Measurements from ENCODE around the gene SNX25.
"Not testable (repeated sequence)": the region's sequence is repeated elsewhere in the genome, so short reads cannot be mapped to it uniquely, and the experiment has no call there.

SNX25 gene

DNA sequence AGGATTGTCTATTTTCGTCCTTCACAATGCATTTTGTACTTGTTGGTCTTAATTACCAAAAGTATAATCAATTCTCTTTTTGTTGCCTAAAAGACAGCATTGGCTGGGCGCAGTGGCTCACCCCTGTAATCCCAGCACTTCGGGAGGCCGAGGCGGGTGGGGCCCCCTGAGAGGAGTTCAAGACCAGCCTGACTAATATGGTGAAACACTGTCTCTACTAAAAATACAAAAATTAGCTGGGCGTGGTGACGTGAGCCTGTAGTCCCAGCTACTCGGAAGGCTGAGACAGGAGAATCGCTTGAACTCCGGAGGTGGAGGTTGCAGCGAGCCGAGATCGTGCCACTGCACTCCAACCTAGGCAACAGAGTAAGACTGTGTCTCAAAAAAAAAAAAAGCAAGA lies 4.3 kb upstream of the SNX25 start:
- not testable (repeated sequence) for DNase-seq (ENCODE audit: low read depth)

DNA sequence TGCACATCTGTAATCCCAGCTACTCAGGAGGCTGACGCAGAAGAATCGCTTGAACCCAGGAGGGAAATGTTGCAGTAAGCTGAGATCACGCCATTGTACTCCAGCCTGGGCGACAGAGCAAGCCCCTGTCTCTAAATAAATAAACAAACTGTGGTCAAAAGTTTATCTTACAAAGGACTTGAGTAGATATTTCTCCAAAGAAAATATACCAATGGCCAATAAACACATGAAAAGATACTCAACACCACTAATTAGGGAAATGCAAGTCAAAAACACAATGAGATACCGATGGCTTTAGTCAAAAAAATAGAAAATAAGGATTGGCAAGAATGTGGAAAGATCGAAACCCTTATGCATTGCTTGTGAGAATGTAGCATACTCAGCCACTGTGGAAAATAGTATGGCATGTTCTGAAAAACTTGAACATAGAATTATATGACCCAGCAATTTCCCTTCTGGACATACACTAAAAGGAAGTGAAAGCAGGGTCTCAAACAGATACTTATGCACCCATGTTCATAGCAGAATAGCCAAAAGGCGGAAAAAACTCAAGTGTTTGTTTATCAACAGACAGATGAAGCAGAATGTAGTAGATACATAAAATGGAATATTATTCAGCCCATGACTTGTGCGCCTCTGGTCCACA lies 3.6 kb upstream of the SNX25 start:
- no peak for DNase-seq (ENCODE audit: low read depth)

DNA sequence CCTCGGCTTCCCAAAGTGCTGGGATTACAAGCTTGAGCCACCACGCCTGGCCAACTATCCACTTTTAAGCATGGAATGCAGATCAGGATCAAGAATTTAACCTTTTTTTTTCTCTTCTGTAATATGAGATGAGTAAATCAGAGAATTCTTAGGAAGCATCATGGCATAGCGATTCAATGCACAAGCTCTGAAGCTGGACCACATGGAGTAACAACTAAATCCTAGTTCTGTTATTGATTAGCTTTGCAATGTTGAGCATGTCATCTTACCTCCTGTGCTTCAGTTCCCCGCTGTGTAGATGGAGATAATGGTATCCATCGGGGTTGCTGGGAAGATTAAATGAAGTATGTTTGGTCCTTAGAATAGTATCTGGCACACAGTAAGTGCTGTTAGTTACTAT lies 1.9 kb upstream of the SNX25 start:
- no peak for DNase-seq (ENCODE audit: low read depth)

DNA sequence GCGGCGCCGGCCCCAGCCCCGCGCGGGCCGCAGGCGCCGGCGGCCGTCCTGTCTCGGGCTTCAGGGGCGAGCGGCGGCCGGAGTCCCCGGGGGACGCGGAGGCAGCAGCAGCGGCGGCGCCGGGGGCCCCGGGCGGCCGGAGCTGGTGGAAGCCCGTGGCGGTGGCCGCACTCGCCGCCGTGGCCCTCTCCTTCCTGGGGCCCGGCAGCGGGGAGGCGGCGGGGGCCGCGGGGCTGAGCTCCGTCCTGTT lies 379 bp downstream of the SNX25 start:
- not testable (repeated sequence) for DNase-seq (ENCODE audit: low read depth)

DNA sequence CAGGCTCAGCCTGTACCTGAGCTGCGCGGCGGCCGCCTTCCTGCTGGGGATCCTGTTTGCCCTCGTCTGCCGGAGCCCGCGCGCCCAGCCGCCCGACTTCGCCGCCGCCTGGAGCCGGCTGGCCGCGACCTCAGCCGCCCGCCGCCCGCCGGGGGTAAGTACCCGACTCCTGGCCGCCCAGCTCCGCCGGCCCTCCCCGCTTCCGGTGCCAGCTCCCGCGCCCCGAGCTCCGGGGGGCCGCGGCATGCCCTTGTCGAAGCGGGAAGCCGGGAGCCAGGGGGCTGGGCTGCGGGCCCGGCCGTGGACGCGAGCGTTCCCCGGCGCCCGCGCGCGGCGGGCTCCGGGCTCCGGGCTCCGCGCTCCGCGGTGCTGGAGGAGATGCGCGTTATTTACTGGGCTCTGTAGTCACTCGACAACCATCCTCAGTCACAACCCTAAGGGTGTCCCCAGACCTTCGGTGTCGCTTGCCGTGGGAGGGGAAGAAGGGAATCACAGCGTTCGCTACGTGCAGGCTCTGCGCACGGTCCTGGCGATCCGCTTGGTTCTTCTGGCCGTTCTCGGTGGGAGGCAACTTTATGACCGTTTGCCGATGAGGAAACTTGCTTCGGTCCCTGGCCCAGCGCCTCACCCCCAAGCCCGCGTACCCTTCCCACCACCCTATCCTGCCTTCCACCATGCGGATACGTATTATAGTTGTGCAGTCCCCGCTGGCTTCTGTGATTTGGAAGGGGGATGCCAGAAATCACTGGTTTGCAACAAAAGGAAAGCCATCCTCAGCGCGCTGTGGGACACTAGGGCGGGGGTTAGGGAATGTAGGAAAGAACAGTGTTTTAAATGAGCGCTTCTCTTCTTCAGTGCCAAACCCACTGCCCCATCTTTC lies 944 bp downstream of the SNX25 start:
- DNase-seq (ENCODE audit: low read depth): peak; percentile 63

DNA sequence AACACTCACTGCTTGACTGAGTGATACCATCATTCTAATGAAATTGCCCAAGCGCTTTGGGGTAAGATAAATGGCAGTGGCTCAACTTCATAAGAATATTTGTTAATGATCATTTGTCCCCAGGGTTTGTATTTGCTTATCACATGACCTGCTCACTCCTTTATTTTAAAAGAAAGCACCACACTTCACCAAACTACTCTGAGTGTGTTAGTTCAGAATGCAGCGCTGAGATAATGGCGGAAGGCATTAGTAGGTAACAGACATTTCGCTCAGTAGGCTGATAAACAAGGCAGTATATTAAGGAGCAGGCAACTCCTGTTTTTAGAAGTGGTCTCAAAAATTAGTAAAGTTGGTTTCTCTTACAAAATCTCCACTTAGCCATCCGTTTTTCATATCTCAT lies 1.6 kb downstream of the SNX25 start:
- DNase-seq (ENCODE audit: low read depth): peak; percentile 19

DNA sequence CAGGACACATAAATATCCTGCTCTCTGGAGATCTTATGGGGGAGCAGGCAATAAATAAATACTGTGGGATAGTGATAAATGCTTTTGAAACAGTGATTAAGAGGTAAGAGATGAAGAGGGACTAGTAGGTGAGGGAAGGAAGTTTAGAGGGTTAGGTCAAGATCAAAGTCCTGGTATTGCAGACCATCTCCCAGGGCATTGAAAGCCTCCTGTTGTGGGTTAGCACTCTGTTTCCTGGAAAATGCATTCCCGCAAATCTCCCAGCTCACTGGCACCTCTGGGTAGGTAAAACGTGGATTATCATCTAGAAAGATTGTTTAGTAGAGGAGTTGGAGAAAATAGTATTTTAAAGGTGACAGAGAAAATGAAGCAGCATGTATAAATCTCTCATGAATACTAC lies 2.2 kb downstream of the SNX25 start:
- no peak for DNase-seq (ENCODE audit: low read depth)

DNA sequence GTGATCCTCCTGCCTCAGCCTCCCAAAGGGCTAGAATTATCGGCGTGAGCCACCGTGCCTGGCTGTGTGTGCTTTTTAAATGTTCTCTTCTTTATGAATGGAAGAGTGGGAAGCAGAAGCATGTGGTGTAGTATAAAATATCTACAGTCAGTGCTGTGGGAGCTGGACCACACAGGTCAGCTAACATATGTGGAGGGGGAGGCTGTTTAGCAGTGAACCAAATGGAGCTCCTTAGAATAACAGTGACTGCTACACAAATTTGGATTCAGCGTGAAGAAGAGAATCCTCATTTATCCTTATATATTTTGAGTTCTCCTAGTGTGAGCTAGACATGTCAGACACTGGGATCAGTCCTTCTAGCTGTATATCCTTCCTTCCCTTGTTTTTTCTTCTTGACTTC lies 3.2 kb downstream of the SNX25 start:
- DNase-seq (ENCODE audit: low read depth): no peak

DNA sequence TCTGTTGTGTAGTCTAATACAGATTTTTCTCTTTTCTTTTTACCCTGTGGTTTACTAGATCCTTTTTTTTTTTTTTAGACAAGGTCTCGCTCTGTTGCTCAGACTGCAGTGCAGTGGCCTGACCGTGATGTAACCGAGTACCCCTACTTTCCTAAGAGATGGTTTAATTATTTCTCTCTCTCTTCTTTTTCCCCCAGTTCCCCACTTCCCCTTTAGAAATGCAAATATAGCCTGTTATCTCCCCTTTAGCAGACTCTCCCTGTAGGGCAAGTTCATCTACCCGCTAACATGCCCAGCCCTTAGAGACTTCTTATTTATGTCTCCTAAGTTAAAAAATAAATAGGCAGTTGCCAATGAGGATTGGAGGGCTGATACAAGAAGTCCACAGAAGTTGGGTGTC lies 4.5 kb downstream of the SNX25 start:
- no peak for DNase-seq (ENCODE audit: low read depth)

DNA sequence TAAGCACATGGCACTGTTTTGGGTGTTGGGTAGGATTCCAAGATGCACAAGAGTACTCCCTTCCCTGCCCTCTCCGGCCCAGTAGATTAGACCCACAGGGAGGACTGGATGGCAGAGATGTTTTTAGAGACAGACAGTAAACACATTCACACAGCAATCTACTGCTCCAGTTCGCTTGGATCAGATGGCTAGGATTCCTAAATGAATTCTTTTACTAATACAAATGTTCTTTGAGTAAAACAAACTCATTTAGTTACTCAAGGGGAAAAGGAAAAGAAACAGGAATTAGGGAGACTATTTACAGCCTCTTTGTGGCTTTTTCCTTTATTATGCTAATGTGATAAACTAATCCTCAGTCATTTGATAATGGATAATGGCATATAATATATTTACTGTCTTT lies 5.9 kb downstream of the SNX25 start:
- no peak for DNase-seq (ENCODE audit: low read depth)

DNA sequence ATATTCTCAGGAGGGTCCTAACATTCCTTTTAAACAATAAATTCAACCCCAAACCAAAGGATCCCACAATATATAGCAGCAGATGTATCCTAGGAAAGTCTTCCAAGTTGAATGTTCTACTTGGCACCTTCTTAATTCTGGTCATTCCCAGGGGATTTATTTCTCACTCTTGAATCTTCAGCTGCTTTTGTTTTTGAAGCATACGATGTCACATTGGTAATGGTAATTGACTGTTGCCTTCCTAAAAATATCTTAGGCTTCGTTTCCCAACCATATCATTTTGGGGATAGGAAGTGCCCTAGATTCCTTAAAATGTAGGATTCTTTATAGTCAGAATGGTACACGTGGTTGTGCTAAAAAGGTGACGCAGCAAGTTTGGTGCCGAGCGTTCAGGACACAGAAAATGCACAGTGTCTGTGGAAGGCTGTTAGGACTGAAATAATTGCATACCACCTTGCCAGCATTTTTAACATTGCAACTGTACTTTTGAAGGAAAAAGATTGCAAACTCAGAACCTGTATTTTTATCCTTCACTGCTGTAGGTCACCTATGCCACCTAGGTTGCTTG lies 8.1 kb downstream of the SNX25 start:
- DNase-seq (ENCODE audit: low read depth): no peak

DNA sequence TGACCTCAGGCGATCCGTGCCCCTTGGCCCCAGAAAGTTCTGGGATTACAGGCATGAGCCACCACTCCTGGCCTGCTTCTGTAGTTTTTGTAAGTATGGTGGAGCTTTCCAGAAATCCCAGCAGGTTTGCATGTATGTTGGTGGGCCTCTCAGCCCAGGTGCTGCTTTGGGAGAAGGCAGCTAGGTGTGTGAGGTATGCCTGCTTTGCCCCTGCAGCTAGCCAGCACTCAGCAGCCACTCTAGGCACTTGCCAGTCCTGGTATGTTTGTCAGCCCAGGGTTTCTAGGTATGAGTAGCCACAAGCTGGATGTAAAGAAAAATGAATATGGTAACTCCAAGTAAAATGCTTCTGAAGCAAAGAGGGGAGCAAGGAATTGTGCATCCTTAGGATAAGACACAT lies 8.9 kb downstream of the SNX25 start:
- no peak for DNase-seq (ENCODE audit: low read depth)

DNA sequence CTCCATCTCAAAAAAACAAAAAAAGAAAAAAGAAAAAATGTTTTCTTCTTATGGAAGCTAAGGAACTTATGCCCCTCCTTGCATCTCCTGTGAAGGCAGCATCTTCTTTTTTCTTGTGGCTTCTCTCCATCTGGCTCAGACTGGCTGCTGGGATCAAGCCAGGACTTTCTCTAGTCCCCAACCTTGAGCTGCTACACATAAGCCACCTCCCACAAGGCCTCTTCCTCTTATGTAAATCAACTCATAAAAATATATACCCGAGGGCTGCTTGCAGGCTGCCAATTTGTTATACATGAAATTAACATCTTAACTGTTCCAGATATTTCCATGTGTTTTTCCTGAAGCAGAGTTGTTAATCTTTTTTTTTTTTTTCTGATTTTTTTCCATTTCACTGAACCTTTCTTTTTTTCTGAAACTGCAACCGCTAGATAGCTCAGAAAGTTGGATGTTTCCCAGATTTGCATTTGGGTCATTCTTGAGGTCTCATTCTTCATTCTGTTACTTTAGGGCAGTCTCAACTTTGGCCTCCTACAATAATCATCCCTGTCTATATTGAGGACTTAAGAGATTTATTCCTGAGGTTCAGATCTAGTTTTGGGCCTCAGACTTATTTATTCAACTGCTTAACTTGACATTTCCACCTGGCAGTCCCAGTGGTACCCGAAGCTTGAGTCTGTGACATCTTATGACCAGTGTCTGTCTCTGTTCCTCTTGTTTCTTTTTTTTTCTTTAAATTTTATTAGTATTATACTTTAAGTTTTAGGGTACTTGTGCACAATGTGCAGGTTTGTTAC lies 10.3 kb downstream of the SNX25 start:
- DNase-seq (ENCODE audit: low read depth): peak; percentile 24

DNA sequence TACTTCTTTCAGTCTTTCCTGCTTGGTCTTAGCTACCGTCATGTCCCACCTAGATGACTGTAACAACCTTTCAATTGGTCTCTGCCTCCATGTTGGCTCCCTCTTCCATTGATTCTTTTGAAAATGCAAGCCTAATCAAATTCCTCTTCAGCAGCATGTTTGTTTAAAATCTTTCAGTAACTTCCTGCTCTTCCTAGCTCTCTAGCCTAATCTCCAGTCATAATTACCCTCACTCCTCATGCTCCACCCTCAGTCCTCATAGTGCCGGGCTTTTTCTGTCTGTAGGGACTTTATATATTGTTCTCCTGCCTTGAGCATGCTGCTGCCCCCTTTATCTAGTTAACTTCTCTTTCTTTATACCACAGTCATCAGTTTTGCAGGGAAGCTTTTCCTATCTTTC lies 12.1 kb downstream of the SNX25 start:
- DNase-seq (ENCODE audit: low read depth): no peak

DNA sequence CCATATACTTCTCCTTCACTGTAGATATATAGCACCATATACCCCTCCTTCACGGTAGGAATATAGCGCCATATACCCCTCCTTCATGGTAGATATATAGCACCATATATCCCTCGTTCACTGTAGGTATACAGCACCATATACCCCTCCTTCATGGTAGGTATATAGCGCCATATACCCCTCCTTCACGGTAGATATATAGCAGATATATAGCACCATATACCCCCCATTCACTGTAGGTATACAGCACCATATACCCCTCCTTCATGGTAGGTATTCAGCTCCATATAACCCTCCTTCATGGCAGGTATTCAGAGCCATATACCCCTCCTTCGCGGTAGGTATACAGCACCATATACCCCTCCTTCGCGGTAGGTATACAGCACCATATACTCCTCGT lies 12.5 kb downstream of the SNX25 start:
- no peak for DNase-seq (ENCODE audit: low read depth)

DNA sequence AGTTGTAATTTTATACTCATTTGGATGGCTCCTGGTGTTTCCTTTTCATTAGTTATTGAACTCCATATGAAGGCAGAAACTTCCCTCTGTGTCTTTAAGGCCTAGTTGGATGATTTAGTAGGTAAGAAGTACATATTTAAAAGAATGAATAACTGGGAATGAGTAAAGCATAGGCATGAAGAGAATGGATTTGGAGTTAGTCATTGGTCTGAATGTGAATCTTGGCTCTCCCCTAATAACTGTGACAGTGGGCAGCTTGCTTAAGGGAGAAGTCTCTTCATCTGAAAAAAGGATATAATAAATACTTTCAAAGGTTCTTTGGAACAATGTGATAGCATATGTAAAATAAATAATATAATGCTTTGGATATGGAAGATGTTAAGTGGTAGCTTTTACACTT lies 13.2 kb downstream of the SNX25 start:
- DNase-seq (ENCODE audit: low read depth): peak; percentile 75

DNA sequence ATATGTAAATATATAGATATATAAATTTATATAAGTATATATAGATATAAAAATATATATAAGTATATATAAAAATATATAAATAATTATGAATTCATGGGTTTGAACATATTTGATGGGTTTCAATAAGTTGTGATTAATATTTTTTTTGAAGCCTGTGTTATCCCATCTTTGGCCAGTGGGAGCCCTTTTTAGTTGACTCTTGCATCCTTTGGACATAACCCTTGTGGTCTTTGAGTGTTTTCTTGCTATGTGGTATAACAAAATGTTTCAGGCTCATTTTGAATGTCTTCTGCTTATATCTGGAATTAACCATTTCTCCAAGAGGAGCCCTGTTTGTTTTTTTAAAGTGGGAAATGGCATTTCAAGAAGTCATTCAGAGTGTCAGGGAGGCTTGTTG lies 15.2 kb downstream of the SNX25 start:
- DNase-seq (ENCODE audit: low read depth): peak; percentile 28

DNA sequence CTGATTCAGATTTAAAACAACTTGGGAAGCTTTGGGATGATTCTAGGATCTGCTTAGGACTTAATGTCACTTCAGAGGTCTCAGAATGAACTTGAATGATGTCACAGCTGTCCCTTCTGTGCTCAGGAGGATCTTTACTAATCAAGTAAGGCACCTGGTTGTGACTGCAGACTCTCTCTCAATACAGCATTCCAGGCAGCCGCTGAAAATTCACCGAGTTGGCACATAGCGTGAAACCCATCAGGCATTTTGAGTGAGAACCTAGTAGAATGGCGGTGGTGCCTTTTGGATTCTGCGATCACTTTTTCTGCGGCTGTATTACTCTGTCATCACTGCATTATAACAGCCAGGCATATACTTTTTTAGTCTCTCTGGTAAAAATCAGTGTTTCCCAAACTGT lies 16.5 kb downstream of the SNX25 start:
- no peak for DNase-seq (ENCODE audit: low read depth)

DNA sequence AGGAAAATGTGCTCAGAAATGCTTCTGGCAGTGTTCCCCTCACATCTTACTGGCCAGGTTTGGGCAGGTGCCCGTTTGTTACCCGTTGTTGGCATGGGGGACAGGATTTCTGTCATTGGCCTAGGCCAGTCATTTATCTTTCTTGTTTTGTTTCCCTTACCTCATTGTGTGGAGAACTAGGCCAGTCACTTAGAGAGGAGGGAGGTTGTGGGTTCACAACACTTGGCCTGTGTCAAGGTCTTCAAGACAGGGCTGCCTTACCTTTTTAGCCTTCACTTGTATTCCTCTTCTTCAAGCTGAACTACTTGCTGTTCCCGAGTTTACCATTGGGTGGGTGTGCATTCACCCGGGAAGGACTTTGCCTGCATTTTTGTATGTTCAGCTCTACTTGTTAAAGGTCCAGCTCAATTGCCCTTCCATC lies 17.7 kb downstream of the SNX25 start:
- DNase-seq (ENCODE audit: low read depth): no peak

DNA sequence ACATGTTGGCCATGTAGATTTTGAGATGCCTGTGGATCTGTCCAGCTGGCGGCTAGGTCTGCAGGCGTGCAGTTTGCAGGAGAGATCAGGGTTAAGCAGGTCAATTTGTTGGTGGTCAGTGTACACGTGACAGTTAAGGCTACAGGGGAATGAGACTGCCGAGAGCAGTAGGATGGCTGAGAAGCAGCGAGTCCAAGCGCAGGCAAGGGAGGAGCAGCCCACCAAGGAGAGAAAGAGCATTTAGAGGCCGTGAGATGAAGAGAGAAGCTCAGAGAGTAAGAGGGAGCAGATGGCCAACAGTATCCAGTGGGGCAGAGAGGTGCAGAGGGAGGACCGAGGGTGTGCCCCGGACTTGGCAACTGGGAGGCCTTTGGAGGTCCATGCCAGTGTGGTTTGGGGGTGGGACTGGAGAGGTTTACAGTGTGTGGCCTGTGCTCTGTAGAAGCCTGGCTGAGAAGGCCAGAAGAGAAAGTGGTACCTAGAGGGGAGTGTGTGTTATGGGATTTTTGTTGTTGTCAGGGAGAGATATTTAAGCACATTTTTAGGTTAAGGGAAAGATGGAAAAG lies 18.4 kb downstream of the SNX25 start:
- DNase-seq (ENCODE audit: low read depth): no peak

DNA sequence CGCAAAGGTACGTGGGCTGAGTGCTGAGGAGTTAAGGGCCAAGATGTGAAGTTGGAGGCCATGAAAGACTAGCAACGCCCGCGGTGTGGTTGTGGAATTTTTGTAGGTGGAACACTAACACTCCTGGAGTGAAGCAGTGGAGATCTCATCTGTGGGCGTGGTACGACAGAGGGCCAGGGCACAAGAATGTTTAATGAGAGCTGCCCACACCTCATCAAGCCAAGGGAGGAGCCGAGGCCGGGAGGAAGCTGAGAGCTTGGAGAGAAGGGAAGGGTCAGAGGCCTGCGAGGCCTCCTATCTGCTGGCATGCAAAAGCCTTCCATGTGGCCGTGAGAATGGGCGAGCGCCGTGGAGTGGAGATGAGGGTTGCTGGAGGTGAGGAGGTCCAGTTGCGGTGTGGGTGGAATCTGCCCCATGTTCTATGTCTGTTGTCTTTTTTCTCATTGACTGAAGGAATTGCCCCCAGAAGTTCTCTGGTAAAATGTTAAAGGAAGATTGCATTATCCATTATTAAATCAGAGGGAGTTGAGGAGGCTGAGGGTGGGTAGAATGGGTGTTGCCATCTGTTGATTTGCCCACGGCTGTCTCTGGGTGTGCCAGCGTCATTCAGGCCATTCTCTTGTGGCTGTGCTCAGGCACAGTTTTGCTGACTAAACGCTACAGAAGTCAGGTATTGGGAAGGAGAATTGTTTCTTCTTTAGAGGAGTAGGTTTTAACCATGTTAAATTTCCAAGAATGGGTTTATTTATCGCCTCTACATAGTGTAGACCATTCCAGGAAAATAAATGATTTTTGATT lies 19.8 kb downstream of the SNX25 start:
- DNase-seq (ENCODE audit: low read depth): no peak

DNA sequence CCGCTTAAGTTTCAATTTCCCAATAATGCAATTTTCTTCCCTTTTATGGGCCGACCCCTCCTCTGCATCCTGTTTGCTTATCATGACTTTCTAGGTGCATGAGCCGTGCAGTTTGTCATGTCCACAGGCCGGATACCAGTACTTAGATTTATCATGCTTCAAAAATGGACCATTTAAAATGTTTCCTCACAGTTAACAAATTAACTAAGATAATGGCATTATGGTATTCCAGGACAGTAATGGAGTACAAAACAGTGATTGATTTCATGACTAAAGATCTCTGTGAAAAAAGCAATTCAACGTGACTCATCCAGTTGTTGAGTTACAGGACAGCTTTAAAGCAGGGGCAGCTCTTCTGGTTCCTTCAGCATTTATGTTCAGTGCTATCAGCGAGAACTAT lies 23.0 kb downstream of the SNX25 start:
- DNase-seq (ENCODE audit: low read depth): peak; percentile 40

Measured in ELR (cell line).